Testis (tissue), 2 donors: ENCODE data around the gene SLC16A7.

Experiments
- POLR2A ChIP-seq: fragments of 450-650 bp; IDR thresholded peaks from one replicate; pipeline ENCODE4 v1.6.1; 2017; ENCODE audit warnings: antibody characterized with exemption, mild to moderate bottlenecking, moderate library complexity
- TF ChIP-seq, protein P1 (sequence below), 3 experiments: fragments of 450-650 bp in 2 of 3; fragments of 200-600 bp in 1 of 3; sonication (generic) in 1 of 3; IDR thresholded peaks; one replicate each; pipeline ENCODE4 v1.5.1; 2016 to 2019; ENCODE audit warnings: antibody characterized with exemption in 3 of 3, mild to moderate bottlenecking in 2 of 3, moderate library complexity in 1 of 3

DNA sequence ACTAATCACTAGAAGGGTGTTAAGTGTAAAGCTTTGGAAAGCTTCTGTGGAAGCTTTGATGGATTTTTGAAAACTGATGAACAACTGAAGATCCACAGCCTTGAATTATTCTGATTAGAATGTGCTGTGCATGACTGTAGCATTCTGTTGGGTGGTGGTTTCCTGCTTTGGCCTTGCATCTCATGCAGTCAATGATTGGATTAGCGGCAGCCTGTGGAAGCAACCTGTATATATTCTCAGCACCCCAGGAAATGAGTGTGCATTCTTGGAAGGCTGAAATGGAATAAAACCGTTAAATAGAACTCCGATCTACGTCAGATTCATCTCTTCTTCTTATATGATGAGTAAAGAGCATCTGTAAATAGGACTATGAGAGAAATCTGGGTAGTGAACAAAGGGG is 120.2 kb downstream of the SLC16A7 start:
- TF ChIP-seq, protein P1, sequence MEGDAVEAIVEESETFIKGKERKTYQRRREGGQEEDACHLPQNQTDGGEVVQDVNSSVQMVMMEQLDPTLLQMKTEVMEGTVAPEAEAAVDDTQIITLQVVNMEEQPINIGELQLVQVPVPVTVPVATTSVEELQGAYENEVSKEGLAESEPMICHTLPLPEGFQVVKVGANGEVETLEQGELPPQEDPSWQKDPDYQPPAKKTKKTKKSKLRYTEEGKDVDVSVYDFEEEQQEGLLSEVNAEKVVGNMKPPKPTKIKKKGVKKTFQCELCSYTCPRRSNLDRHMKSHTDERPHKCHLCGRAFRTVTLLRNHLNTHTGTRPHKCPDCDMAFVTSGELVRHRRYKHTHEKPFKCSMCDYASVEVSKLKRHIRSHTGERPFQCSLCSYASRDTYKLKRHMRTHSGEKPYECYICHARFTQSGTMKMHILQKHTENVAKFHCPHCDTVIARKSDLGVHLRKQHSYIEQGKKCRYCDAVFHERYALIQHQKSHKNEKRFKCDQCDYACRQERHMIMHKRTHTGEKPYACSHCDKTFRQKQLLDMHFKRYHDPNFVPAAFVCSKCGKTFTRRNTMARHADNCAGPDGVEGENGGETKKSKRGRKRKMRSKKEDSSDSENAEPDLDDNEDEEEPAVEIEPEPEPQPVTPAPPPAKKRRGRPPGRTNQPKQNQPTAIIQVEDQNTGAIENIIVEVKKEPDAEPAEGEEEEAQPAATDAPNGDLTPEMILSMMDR (IDR thresholded peaks at IDR 0.05), result no peak
- TF ChIP-seq POLR2A, result no peak
